CD4-positive, alpha-beta T cell (primary cell): ENCODE measurements around the gene SPRTN. TPM values are rescaled to one million over a fixed set of nuclear protein-coding genes. Genes with fewer than 3 reads are reported as not detected.

ENCODE experiments used
- ATAC-seq: fragments of 200-7000 bp; cut with Tn5 transposase; one replicate; pipeline ENCODE4 v1.10.0; 2022; ENCODE audit warnings: mild to moderate bottlenecking; ENCODE audit not compliant: poor library complexity
- CTCF ChIA-PET: fragments of 350-600 bp; sonication (Branson Sonifier 250); formaldehyde crosslinking; loops from one replicate; lab custom pipeline; 2021; ENCODE audit warnings: antibody characterized with exemption, inconsistent platforms; lab: Charles Lee
- POLR2A ChIA-PET: fragments of 350-600 bp; sonication (Branson Sonifier 250); formaldehyde crosslinking; loops from one replicate; lab custom pipeline; 2021; ENCODE audit warnings: antibody characterized with exemption, inconsistent platforms; lab: Charles Lee
- DNase-seq, 14 experiments: peaks; one replicate each; pipeline ENCODE4 v3.0.0-alpha.2; 2013 to 2020; ENCODE audit warnings: mixed read lengths in 2 of 14
- H3K27ac ChIP-seq, 2 donors: one replicate each; pipeline versions ENCODE4 v1.5.1 to v1.7.0; 2013; ENCODE audit warnings: low read length in 2 of 2, low read depth in 1 of 2, mild to moderate bottlenecking in 1 of 2
- H3K27me3 ChIP-seq, 2 experiments: 1 replicate in 1 of 2; 2 replicates in 1 of 2; pipeline versions ENCODE4 v1.6.1 to v1.7.0; 2013; ENCODE audit warnings: low read length in 2 of 2, control low read depth in 1 of 2, mild to moderate bottlenecking in 1 of 2, moderate library complexity in 1 of 2; ENCODE audit not compliant: insufficient read depth in 2 of 2, control insufficient read depth in 1 of 2
- H3K36me3 ChIP-seq: one replicate; pipeline ENCODE4 v1.6.1; 2013; ENCODE audit warnings: low read length, control low read depth; ENCODE audit not compliant: insufficient read depth
- H3K4me1 ChIP-seq: one replicate; pipeline ENCODE4 v1.6.1; 2013; ENCODE audit warnings: low read length, control low read depth; ENCODE audit not compliant: insufficient read depth
- H3K4me3 ChIP-seq: one replicate; pipeline ENCODE4 v1.5.1; 2013; ENCODE audit warnings: mild to moderate bottlenecking, low read length, moderate library complexity
- H3K9me3 ChIP-seq, 2 experiments: 1 replicate in 1 of 2; 2 replicates in 1 of 2; pipeline versions ENCODE4 v1.6.1 to v1.7.0; 2013; ENCODE audit warnings: low read length in 2 of 2, mild to moderate bottlenecking in 2 of 2, control low read depth in 1 of 2, moderate library complexity in 1 of 2; ENCODE audit not compliant: control insufficient read depth in 1 of 2, insufficient read depth in 1 of 2
- H3K27ac Mint-ChIP-seq: one replicate; pipeline ENCODE4 v1.8.0; 2020; ENCODE audit warnings: mixed read lengths
- H3K27me3 Mint-ChIP-seq: one replicate; pipeline ENCODE4 v1.8.0; 2021; ENCODE audit warnings: mixed read lengths
- H3K36me3 Mint-ChIP-seq: one replicate; pipeline ENCODE4 v1.8.0; 2021; ENCODE audit warnings: low read depth, mixed read lengths
- H3K4me1 Mint-ChIP-seq: one replicate; pipeline ENCODE4 v1.8.0; 2021; ENCODE audit warnings: low read depth, mixed read lengths
- H3K4me3 Mint-ChIP-seq: one replicate; pipeline ENCODE4 v1.8.0; 2020; ENCODE audit warnings: mild to moderate bottlenecking, mixed read lengths
- H3K9me3 Mint-ChIP-seq: one replicate; pipeline ENCODE4 v1.8.0; 2020; ENCODE audit warnings: mixed read lengths
- intact Hi-C, 2 experiments: fragments of 100-400 bp; cut with DNase I in 1 of 2; cut with micrococcal nuclease in 1 of 2; formaldehyde crosslinking; loops; one replicate each; pipeline versions ENCODE4 v1.15.1 to v1.9.0; 2023 to 2025; cut with DNase I, micrococcal nuclease
- total RNA-seq, 174 experiments: library from RNA in 2 of 174; stranded (reverse) in 2 of 174; gene quantifications; one replicate each; pipeline ENCODE4 v1.2.3 and lab custom pipeline; 2021 to 2026
- TF ChIP-seq, protein P1 (sequence below): fragments of 200-600 bp; IDR thresholded peaks from one replicate; pipeline ENCODE4 v1.8.0; 2022; ENCODE audit warnings: antibody characterized with exemption, mild to moderate bottlenecking

Gene SPRTN
- total RNA-seq, 2 experiments from 2014 or later, result 27.7 to 30.9 TPM

DNA sequence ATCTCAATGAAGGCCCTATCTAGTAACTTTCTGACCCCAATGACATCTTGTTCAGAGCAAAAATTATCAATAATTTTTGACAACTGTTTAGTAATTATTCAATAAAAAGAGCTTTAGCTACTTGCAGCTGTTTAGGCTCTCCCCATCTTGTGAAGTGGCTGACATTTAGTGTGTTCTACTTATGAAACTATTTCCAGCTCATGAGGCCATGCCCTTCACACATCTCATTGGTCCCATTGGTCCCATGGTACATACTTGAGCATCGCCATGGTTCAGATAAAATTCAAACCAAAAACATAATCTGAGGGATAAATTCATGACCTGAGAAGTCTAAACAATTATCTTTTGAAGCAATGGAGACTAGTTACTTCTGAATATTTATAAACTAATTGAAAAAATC, 24.2 kb downstream of the SPRTN start:
- no peaks in the 10 kb centered on the region for H3K9me3 ChIP-seq
- Mint-ChIP-seq H3K4me3 (no peak overlapping the region), H3K36me3 (peaks cover 48% of the 10 kb centered on the region), H3K27me3 (no peaks in the 10 kb centered on the region), H3K4me1 (peaks cover 11% of the 10 kb centered on the region), H3K27ac (no peak overlapping the region), H3K9me3 (no peaks in the 10 kb centered on the region)
- ATAC-seq (no peak), DNase-seq (no peak)
- CTCF ChIA-PET, result interaction anchor here (0.7 to 1.2 kb wide), 2 partner anchors 165 to 241 kb away, joined by 3 read pairs; no protein-coding TSS in a partner anchor
- H3K4me1 ChIP-seq, result no peaks in the 10 kb centered on the region
- H3K27me3 ChIP-seq, result no peaks in the 10 kb centered on the region
- POLR2A ChIA-PET, result interaction anchor here (1.6 to 4.1 kb wide), 2 partner anchors 24 to 59 kb away, joined by 6 to 16 read pairs; partner anchors contain the start of genes EGLN1, EXOC8 and SPRTN
- no peak overlapping the region for H3K27ac ChIP-seq
- peaks cover 10% of the 10 kb centered on the region for H3K36me3 ChIP-seq
- intact Hi-C loops, result no loop called here
- TF ChIP-seq, protein P1, sequence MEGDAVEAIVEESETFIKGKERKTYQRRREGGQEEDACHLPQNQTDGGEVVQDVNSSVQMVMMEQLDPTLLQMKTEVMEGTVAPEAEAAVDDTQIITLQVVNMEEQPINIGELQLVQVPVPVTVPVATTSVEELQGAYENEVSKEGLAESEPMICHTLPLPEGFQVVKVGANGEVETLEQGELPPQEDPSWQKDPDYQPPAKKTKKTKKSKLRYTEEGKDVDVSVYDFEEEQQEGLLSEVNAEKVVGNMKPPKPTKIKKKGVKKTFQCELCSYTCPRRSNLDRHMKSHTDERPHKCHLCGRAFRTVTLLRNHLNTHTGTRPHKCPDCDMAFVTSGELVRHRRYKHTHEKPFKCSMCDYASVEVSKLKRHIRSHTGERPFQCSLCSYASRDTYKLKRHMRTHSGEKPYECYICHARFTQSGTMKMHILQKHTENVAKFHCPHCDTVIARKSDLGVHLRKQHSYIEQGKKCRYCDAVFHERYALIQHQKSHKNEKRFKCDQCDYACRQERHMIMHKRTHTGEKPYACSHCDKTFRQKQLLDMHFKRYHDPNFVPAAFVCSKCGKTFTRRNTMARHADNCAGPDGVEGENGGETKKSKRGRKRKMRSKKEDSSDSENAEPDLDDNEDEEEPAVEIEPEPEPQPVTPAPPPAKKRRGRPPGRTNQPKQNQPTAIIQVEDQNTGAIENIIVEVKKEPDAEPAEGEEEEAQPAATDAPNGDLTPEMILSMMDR, result no peak
- H3K4me3 ChIP-seq, result no peak overlapping the region

DNA sequence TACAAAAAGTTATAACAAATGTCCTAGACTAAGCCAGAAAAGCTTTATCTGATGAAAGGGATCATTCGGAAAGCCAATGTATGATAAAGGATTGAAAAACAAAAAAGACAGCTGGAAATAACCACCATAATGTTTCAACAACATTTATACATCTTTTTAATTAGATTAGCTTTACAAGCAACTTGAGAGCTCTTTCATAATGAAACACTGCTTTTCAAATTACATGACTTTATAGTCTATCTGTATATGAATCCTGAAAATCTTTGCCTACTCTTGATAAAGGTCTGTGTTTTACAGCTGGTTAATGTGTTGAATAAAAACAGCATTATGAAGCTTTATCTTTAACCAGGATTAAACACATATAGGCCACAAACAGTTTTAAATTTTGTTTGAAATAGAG, 25.5 kb downstream of the SPRTN start:
- Mint-ChIP-seq H3K4me1 (peaks cover 4% of the 10 kb centered on the region), H3K27me3 (no peaks in the 10 kb centered on the region), H3K36me3 (peaks cover 51% of the 10 kb centered on the region), H3K27ac (peak overlapping the region; percentile 41), H3K4me3 (no peak overlapping the region), H3K9me3 (no peaks in the 10 kb centered on the region)
- ChIA-PET CTCF (no interaction called here), POLR2A (interaction anchor here (4.1 kb wide), 1 partner anchor 26 kb away, joined by 16 read pairs; the partner anchor contains the start of genes EXOC8 and SPRTN)
- no peak for ATAC-seq
- H3K36me3 ChIP-seq, result peaks cover 13% of the 10 kb centered on the region
- H3K27ac ChIP-seq, result no peak overlapping the region
- intact Hi-C loops, result no loop called here
- H3K27me3 ChIP-seq, result no peaks in the 10 kb centered on the region
- no peaks in the 10 kb centered on the region for H3K4me1 ChIP-seq
- TF ChIP-seq, protein P1, result no peak
- no peak overlapping the region for H3K4me3 ChIP-seq
- DNase-seq, result no peak
- no peaks in the 10 kb centered on the region for H3K9me3 ChIP-seq

DNA sequence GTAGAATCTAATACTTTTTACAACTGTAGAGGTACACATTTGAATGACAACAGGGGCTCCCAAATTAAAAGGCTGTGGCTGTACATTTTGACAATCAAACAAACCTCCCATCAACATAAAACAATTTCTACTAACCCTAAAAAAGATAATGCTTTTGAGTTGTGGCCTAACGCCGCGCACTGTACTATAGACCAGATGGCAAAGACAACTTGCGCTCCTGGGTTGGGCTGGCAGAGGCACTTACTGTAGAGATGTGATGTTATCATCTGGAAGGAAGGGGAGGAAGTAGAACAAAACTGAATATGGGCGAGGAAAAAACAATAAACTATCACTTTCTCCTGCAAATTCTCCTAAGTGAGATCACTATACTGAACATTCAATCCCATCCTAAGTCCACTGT, 26.1 kb downstream of the SPRTN start:
- intact Hi-C loops, result no loop called here
- Mint-ChIP-seq H3K27me3 (no peaks in the 10 kb centered on the region), H3K4me1 (peaks cover 4% of the 10 kb centered on the region), H3K9me3 (no peaks in the 10 kb centered on the region), H3K27ac (no peak overlapping the region), H3K4me3 (no peak overlapping the region), H3K36me3 (peaks cover 55% of the 10 kb centered on the region)
- CTCF ChIA-PET, result no interaction called here
- H3K36me3 ChIP-seq, result peaks cover 17% of the 10 kb centered on the region
- TF ChIP-seq, protein P1, result no peak
- H3K4me3 ChIP-seq, result no peak overlapping the region
- no peaks in the 10 kb centered on the region for H3K27me3 ChIP-seq
- POLR2A ChIA-PET, result interaction anchor here (4.1 kb wide), 1 partner anchor 26 kb away, joined by 16 read pairs; the partner anchor contains the start of genes EXOC8 and SPRTN
- ATAC-seq, result no peak
- H3K27ac ChIP-seq, result no peak overlapping the region
- no peaks in the 10 kb centered on the region for H3K4me1 ChIP-seq
- no peak for DNase-seq
- no peaks in the 10 kb centered on the region for H3K9me3 ChIP-seq
